GM18511 (cell line): Measurements from ENCODE around the gene TOM1L2.

Experiments
- ATAC-seq: cut with Tn5 transposase; IDR thresholded peaks from one replicate; pipeline ENCODE4 v1.9.1; 2021; ENCODE audit warnings: mild to moderate bottlenecking, moderate library complexity; ENCODE audit not compliant: unreplicated experiment

The TOM1L2 gene

GRCh38 chr17:17902376-17902775, 69.8 kb downstream of the TOM1L2 start:
- no peak for ATAC-seq

DNA sequence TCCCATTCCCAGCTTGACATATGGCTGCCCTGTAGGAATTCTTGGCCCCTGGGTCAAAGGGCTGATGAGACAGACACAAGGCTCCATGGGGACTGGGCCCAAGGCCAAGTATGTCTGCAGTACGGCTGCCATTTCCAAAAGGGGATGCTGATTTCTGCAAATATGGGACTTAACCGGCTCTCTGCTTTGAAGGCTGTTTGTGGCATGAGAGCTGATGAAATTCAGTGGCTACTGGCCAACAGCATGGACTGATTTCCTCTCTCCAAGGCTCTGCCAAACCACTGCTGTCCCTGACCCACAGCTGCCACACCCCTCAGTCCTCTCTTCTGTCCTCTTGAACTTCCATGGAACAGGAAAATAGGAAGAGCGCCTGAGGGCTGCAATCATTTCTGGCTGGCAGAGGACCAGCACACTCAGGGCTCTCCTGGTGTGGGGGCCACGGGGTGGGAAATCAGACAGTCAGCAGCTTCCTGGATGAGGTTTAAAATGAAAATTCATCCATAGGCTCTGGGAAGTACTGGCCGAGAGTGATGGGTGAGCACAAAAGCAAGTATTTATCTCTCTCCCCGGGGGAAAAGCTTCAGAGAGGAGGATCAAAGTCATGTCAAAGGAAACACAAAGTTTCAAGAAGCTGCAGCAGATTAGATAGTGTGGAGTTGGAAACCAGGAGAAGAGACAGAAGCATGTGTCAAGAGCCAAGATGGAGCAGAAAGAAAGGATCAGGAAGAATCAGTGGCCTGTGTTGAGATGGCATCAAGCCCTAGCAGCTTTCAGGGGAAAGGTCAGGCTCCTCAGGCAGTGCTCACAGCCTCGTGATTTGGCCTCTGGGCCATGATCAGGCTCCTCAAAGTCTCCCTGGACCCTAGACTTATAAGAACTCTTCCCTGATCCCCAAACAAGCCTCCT, 71.3 kb downstream of the TOM1L2 start:
- ATAC-seq, result no peak

DNA sequence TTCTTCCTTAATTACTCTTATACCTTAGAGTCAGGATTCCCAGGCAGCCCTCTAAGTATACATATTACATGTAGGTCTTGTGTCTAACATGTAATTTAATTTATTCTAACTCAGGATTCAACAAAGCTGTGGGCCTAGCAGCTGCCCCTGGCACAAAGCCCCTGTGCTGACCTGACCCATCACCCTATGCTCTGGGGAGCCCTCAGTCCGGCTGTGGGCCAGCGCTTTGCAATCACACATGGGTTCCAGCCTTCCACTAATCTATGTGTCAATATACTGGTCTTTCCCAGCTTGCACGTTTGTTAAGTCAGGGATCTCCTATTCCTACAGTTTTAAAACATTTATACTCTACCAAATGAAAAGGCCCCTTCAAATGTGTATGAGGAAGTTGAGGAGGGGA, 72.7 kb downstream of the TOM1L2 start:
- no peak for ATAC-seq

GRCh38 chr17:17898673-17899072, 73.5 kb downstream of the TOM1L2 start:
- ATAC-seq, result no peak

- no peak for ATAC-seq
These were observed 74.8 kb downstream of the TOM1L2 start for GRCh38 chr17:17897442-17897841.

DNA sequence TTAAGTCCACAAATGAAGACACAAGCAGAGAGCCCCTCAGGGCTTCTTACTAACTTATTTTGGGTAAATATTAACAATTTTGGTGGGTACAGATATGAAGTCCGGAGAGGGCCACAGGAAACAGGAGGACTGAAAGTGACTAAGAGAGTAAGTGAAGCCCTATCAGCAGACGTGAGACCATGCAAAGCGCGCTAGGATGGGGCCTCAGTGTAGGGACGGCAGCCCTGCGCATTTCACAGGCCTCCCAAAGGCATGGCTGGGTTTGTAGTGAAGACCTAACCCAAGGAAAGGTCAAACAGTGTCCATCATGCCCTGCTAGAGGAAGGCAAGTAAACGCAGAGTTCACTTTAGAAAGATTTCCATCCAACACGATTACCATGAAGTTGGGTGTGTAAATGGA, 75.5 kb downstream of the TOM1L2 start:
- ATAC-seq, result no peak

- no peak for ATAC-seq
These were observed 78.2 kb downstream of the TOM1L2 start for GRCh38 chr17:17893801-17894644.

DNA sequence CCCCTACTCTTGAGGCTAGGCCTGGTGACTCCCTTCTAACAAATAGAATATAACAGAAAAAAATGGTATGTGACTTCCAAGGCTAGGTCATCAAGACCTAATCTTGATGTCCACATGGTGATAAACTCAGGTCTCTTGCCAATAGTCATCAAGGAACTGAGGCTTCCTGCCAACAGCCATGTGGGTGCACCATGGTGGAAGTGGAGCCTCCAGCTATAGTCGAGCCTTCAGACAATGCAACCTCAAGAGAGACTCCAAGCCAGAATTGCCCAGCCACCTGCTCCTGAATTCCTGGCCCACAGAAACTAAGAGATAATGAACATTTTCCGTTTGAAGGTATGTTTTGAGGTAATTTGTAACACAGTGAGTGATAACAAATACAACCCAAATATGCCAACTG, 79.5 kb downstream of the TOM1L2 start:
- ATAC-seq, result no peak

GRCh38 chr17:17892009-17892408, 80.2 kb downstream of the TOM1L2 start:
- no peak for ATAC-seq

GRCh38 chr17:17890773-17891759, 81.1 kb downstream of the TOM1L2 start:
- ATAC-seq, result peak; percentile 55

- no peak for ATAC-seq
These were observed 82.3 kb downstream of the TOM1L2 start for GRCh38 chr17:17889922-17890321.

- no peak for ATAC-seq
These were observed 83.4 kb downstream of the TOM1L2 start for GRCh38 chr17:17888821-17889220.

DNA sequence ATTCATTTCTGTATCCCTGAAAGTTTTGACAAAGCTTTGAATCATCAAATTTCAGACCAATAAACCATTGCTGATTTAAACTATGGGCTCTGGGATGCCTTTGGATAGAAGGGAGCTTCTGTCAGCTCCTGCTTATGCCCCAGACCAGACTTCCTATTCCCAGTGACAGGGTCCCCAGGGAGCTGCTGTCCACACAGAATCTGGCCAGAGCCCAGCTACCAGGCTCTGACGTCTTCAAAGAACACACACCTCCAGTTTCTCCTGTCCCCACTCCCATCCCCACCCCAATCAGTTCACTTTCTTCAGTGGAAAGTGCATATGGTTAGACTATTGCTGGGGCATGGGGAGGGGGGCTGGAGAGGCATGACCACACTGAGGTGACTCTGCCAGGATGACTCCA, 83.8 kb downstream of the TOM1L2 start:
- ATAC-seq, result no peak

GRCh38 chr17:17887752-17888304, 84.4 kb downstream of the TOM1L2 start:
- ATAC-seq, result no peak

- no peak for ATAC-seq
These were observed 85.5 kb downstream of the TOM1L2 start for GRCh38 chr17:17886726-17887125.

GRCh38 chr17:17886226-17886625, 86.0 kb downstream of the TOM1L2 start:
- no peak for ATAC-seq

GRCh38 chr17:17884391-17885357, 87.5 kb downstream of the TOM1L2 start:
- no peak for ATAC-seq

DNA sequence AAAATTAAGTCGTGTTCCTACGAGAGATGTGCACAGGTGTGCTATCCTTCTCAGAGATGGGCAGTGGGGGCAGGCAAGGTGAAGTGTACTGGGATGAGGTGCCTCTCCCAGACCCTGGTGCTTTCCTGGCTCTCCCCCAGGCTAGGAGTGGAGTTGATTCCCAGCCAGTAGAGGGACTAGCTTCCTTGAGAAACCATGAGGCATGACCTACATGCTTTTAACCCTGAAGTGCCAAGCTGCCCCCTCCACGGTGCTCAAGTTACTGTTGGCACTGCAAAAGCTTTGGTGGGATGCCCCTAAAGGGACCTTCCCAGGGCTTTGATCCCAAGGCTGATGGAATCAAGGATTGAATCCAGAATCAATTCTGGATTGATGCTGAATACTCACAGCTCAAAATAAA, 88.4 kb downstream of the TOM1L2 start:
- ATAC-seq, result no peak

DNA sequence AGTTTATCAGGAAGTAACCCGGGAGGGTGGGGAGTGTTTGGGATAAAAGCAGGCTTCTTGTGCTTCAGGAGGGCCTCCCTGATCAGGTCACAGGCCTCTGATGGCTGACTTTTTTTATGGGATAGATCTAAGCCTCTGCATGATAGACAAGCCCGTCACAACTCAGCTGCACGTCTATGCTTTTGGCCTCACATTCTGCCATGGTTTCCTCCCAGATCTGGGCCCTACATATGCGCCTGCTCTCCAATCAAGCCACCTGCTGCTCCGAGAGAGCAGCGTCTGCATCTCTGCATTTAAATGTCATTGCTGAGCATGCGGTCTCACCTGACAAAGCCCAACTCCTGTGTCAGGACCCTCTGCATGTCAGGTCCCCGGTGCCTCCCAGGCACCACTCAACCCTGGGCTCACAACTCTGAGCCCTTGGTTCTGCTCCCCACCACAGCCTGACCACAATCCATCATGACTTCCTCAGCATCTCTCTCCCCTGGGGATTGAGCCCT, 90.1 kb downstream of the TOM1L2 start:
- no peak for ATAC-seq
